Activated CD4-positive, alpha-beta T cell treated with anti-CD3 and anti-CD28 coated beads, Interleukin-2, amount 50 U/mL, for 1 hour (primary cell): ENCODE data around the gene C3.
"Not testable (repeated sequence)": the region's sequence is repeated elsewhere in the genome, so short reads cannot be mapped to it uniquely, and the experiment has no call there.

Experiments
- DNase-seq: peaks from one replicate; pipeline ENCODE4 v3.0.0-alpha.2; 2020

Gene C3

DNA sequence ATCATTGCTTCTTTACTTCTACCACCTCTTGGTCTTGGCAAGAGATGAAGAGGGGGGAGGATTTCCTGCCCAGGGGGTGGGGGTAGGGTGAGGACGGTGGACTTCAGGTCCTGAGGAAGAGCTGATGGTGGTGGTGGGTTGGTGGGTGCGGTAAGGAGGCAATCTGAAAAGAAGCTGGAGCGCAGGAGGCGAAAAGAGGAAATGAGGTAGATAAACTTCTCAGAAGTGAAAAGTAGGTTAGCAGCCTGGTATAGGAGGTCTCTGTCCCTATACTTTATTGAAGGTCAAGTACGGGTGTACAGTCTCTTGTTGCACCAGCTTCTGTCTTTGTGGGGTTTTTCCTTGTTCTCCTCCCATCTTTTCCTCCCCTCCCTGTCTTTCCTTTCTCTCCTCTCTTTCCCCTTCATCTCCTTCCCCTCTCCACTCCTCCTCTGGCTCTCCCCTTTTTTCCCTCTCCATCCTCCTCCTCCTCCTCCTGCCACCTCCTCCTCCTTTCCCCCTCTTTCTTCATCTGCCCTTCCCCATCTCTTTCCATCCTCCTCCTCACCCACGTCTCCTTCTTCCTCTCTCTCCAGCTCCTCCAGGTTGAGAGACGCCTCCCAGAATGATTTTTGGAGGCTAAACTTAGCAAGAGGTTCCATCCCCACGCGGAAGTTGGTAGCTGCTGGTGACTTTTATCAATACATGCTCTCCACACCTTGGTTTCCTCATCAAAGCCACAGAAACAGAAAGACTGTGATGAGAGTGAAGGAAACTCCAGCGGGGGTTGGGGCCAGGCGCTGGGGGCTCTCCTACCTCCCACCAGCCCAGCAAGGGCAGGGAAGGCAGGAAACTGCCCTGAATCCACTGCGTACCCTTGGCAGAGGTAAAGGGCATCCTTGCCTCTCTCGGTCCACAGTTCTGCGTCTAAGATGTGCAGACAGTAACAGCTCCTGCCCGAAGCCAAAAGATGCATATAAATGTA is 65.8 kb downstream of the C3 start:
- DNase-seq = no peak

DNA sequence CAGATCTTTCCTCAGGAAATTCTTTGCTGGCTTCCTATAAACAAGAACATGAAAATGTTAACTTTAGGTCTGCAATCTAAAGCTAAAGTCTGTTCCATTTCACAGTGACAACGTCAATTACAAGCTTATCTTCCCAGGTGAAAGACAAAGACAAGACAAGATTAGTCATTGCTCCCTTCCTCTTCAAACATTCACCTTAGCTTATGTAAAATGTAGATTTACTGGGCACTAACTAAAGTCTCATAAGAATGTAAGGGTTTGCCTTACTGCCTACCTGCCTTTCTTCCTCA is 67.7 kb downstream of the C3 start:
- DNase-seq = no peak

DNA sequence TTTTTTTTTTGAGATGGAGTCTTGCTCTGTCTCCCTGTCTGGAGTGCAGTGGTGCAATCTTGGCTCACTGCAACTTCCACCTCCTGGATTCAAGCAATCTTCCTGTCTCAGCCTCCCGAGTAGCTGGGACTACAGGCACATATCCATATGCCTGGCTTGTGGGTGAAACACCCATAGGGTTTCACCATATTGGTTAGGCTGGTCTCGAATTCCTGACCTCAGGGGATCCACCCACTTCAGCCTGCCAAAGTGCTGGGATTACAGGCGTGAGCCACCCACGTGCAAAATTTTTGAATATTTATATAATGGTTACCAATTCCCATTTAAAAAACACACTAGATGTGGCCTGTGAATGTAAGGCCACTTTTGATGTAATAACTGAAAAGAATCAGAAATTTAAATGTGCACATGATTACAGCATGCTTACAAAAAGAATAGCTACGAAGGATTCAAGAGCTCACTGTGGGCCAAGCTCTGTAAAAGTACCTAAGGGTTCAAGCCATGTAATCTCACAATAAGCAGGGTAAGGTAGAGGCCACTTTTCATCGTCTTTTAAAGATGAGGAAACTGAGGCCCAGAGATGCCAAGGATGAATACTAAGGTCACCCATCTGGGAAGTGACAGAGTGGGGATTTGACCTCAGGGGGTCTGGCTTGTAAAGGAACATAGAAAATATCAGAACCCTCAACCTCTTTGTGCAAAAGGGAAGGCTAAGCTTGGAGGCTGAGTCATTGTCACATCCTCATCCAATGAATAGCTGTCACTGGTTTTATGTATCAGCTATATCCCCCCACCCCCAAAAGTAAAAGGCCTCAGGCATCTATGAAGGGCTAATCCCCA is 68.3 kb downstream of the C3 start:
- no peak for DNase-seq

DNA sequence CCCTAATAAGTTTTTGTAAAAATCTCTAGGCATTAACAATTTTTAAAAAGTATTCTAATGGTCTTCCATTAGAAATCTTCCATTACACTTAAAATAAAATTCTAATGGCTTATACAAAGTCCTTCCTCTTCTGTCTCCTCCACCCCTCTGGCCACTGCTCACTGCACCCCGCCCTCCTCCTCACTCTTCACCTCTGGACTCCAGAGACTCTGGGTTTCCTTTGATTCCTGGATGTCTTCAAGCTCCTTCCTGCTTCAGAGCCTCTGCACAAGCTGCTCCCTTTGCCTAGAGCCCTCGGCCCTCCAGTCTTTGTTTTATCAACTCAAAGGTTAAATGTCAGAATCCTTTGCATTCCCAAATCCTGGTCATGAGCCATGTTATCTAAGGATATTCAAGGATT is 71.3 kb downstream of the C3 start:
- no peak for DNase-seq

DNA sequence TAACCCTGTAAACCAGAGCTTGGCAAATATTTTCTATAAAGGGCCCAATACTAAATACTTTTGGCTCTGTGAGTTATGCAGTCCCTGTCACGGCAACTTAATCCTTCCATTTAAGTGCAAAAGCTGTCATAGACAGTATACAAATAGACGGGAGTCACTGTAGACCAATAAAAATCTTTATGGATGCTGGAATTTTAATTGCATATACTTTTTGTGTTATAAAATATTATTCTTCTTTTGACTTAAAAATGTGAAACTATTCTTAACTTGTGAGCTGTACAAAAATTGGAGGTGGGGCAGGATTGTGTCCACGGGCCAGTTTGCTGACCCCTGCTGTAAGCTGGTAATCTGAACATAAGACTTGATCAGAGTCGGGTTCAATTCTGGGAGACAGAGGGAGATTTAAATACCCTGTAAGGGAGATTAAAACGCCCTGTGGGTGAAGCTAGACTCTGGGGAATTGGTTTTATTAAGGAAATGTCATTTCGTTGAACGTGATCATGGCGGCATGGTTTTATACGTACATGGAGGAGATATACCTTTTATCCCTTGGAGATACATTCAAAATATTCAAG is 72.2 kb downstream of the C3 start:
- DNase-seq = no peak

DNA sequence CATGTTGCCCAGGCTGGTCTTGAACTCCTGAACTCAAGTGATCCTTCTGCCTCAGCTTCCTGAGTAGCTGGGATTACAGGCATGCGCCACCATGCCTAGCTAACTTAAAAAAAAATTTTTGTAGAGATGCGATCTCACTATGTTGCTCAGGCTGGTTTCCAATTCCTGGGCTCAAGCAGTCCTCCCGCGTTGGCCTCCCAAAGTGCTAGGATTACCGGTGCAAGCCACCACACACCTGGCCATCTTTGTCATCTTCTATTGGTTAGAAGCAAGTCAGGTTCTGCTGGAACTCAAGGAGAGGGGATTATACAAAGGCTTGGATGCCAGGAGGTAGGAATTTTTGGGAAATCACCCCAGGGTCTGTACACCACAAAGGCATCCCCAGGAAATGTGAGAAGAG is 75.7 kb downstream of the C3 start:
- DNase-seq = no peak

DNA sequence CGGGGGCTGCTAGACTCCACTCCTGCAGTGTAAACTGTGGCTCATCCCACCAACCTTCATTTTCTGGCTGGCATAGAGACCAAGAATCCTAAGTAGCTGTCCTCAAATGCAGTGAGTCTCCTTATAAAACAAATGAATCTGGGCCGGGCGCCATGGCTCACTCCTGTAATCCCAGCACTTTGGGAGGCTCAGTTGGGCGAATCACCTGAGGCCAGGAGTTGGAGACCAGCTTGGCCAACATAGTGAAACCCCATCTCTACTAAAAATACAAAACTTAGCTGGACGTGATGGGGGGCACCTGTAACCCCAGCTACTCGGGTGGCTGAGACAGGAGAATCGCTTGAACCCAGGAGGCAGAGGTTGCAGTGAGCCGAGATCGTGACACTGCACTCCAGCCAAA is 80.1 kb downstream of the C3 start:
- DNase-seq = not testable (repeated sequence)

DNA sequence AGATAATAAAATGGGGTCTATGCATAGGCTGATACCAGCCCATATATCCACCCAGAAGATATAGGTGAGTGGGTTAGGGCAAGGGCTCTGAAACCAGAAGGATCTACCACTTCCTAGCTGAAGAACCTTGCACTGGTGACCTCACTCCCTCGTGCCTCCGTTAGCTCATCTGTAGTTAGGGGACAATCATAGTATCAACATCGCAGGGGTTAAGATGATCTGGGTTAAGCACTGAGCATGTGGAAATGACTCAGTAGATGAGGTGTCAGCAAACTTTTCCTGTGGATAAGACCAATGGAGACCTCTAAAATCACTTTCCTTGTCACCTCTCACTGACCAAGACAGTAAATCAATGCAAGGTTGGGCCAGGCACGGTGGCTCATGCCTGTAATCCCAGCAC is 81.0 kb downstream of the C3 start:
- DNase-seq = no peak

DNA sequence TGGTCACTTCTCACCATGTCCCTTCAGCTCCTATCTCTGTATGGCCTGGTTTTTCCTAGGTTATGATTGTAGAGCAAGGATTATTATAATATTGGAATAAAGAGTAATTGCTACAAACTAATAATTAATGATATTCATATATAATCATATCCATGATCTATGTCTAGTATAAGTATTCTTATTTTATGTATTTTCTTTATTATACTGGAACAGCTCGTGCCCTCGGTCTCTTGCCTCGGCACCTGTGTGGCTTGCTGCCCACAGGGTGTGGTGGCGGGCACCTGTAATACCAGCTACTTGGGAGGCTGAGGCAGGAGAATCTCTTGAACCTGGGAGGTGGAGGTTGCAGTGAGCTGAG is 87.0 kb downstream of the C3 start:
- not testable (repeated sequence) for DNase-seq

DNA sequence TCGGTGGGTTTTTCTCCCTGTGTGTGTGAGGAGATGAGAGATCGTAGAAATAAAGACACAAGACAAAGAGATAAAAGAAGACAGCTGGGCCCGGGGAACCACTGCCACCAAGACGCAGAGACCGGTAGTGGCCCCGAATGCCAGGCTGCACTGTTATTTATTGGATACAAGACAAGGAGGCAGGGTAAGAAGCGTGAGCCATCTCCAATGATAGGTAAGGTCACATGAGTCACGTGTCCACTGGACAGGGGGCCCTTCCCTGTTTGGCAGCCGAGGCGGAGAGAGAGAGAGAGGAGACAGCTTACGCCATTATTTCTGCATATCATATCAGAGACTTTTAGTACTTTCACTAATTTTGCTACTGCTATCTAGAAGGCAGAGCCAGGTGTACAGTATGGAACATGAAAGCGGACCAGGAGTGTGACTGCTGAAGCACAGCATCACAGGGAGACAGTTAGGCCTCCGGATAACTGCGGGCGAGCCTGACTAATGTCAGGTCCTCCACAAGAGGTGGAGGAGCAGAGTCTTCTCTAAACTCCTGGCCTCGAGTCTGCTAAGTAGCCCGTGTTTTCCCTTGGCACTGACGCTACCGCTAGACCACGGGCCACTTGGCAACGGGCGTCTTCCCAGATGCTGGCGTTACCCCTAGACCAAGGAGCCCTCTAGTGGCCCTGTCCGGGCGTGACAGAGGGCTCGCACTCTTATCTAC is 87.5 kb downstream of the C3 start:
- peak; percentile 31 for DNase-seq

DNA sequence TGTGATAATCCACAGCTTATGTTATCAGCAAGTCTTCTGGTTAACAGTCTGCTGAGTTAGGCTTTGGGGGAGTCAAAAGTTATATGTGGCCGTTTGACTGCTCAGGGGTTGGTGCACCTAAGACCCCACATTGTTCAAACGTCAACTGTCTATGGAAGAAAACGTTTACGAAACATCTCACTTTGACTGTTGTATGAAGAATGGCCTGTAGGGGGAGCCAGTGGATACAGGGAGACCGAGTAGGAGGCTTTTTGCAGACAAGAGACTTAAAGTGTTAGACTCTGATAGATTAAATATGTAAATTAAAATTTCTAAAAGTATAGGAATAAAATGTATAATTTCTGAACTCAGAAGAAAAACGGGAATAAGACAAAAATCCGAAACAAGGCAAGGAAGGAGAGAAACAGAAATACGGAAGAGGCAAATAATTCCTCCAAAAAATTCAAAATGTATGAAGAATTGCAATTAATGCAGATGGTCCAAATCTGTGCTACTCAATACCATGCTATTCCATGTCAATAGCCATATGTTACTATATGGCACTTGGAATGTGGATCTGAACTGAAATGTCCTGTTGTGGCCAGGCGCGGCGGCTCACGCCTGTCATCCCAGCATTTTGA is 88.3 kb downstream of the C3 start:
- peak; percentile 73 for DNase-seq
